Fibroblast of lung (primary cell): ENCODE data around the gene RMND5B. TPM values are rescaled to one million over a fixed set of nuclear protein-coding genes. Genes with fewer than 3 reads are reported as not detected.
"Not testable (repeated sequence)": the region's sequence is repeated elsewhere in the genome, so short reads cannot be mapped to it uniquely, and the experiment has no call there.

Experiments
- DNase-seq, 2 donors: peaks; one replicate each; pipeline versions ENCODE4 v3.0.0 to v3.0.0-alpha.2; 2010; ENCODE audit warnings: low read depth in 2 of 2
- H2AFZ ChIP-seq: 2 replicates; pipeline ENCODE4 v1.5.1; 2012; ENCODE audit warnings: low read length, control low read depth, inconsistent platforms
- H3K27ac ChIP-seq: 2 replicates; pipeline ENCODE4 v1.5.1; 2011; ENCODE audit warnings: low read length, control low read depth; ENCODE audit not compliant: insufficient read depth
- H3K27me3 ChIP-seq: 2 replicates; pipeline ENCODE4 v1.5.1; 2011; ENCODE audit warnings: mild to moderate bottlenecking, low read length; ENCODE audit not compliant: control insufficient read depth, insufficient read depth
- H3K36me3 ChIP-seq: 2 replicates; pipeline ENCODE4 v1.5.1; 2011; ENCODE audit warnings: low read length; ENCODE audit not compliant: control insufficient read depth, insufficient read depth
- H3K4me1 ChIP-seq: 2 replicates; pipeline ENCODE4 v1.5.1; 2011; ENCODE audit warnings: low read length; ENCODE audit not compliant: control insufficient read depth, insufficient read depth; ENCODE audit errors: extremely low read depth
- H3K4me2 ChIP-seq: 2 replicates; pipeline ENCODE4 v1.5.1; 2011; ENCODE audit warnings: low read length, control low read depth; ENCODE audit not compliant: insufficient read depth; ENCODE audit errors: extremely low read depth
- H3K4me3 ChIP-seq, 4 experiments: fragments of 200-600 bp in 1 of 4; sonication (generic) in 1 of 4; replicated peaks in 1 of 4; 2 replicates each; pipeline ENCODE4 v1.5.1; 2011 to 2016; ENCODE audit warnings: low read length in 4 of 4, low read depth in 3 of 4, mild to moderate bottlenecking in 3 of 4, control low read depth in 2 of 4, inconsistent platforms in 1 of 4, mixed read lengths in 1 of 4; ENCODE audit not compliant: insufficient read depth in 1 of 4; ENCODE audit errors: control extremely low read depth in 1 of 4
- H3K79me2 ChIP-seq: 2 replicates; pipeline ENCODE4 v1.5.1; 2012; ENCODE audit warnings: mild to moderate bottlenecking, low read length, inconsistent platforms; ENCODE audit not compliant: control insufficient read depth, insufficient read depth
- H3K9ac ChIP-seq: 2 replicates; pipeline ENCODE4 v1.5.1; 2011; ENCODE audit warnings: mild to moderate bottlenecking, low read length, control low read depth; ENCODE audit not compliant: insufficient read depth
- H3K9me3 ChIP-seq: 2 replicates; pipeline ENCODE4 v1.5.1; 2012; ENCODE audit warnings: low read depth, low read length; ENCODE audit not compliant: control insufficient read depth, insufficient read depth
- H4K20me1 ChIP-seq: 2 replicates; pipeline ENCODE4 v1.5.1; 2011; ENCODE audit warnings: low read length; ENCODE audit not compliant: control insufficient read depth, insufficient read depth; ENCODE audit errors: extremely low read depth
- EZH2 ChIP-seq: IDR thresholded peaks from 2 replicates; pipeline ENCODE4 v1.5.1; 2012; ENCODE audit warnings: low read length, control low read depth, mild to moderate bottlenecking; ENCODE audit errors: missing control alignments
- polyA plus RNA-seq, 2 donors: library from polyadenylated mRNA; depleted of rRNA in 1 of 2; stranded (reverse) in 1 of 2; unstranded in 1 of 2; fragments of >200 nt; gene quantifications; 2 replicates each; pipeline ENCODE4 v1.2.1, GENCODE V29; 2011 to 2012; ENCODE audit warnings: missing spikeins in 1 of 2
- total RNA-seq: library from RNA; depleted of rRNA; stranded (reverse); fragments of >200 nt; gene quantifications from 2 replicates; pipeline ENCODE4 v1.2.1, GENCODE V29; 2014
- TF ChIP-seq, protein P1 (sequence below), 2 donors: IDR thresholded peaks in 1 of 2; conservative IDR thresholded peaks in 1 of 2; 1 replicate in 1 of 2; 2 replicates in 1 of 2; pipeline ENCODE4 v1.5.1; 2011 to 2012; ENCODE audit warnings: low read length in 2 of 2, control low read depth in 1 of 2, inconsistent platforms in 1 of 2, low read depth in 1 of 2, mild to moderate bottlenecking in 1 of 2

The RMND5B gene
- total and polyA plus RNA-seq, 2 donors (not counting 1 experiment from before 2014, with no cell fraction given) = 22.3 to 22.5 TPM

DNA sequence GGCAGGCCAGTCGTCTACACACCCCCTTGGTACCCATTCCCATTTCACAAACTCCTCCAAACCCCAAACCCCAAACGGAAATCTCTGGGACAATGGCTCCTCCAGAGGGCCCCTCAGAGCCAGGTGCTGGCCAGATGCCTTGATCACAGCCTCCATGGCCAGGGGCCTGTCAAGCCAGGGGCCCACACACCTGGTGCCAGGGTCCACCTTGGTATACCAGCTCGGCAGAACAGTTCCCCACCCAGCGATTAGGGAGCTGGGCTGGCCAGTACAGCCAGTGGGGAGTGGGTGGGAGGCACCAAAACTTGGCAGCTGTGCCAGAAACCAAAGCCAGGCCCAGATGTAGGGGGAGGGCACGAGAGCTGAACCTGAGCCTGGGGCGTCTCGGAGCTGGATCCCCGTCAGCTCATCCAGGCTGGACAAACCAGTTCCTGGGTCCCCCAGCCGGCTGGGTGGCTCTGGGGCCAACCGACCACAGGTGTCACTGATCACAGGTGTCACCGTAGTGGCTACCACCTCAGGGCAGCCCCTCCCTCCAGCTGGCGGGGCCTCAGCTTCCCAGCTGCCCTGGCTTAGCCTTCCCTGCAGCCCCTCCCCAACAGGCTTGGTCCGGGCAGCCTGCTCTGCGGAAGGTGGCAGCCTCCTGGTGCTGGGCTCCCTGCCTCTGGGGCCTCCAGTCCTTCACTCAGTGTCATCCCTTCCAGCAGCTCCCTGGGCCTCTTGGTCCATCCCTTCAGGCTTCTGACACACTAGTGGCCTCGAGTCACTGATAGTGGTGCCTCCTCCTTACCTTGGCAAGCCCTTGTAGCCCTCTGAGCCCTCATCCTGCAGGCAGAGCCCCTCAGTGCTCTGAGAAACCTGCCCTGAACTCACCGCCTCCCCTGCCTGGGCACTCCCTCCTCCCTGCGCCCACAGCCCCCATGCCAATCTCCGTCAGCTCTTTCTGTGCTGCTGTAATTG, 6.6 kb upstream of the RMND5B start:
- no peak overlapping the region for H3K4me3 ChIP-seq
- TF ChIP-seq EZH2 = no peak
- TF ChIP-seq, protein P1, sequence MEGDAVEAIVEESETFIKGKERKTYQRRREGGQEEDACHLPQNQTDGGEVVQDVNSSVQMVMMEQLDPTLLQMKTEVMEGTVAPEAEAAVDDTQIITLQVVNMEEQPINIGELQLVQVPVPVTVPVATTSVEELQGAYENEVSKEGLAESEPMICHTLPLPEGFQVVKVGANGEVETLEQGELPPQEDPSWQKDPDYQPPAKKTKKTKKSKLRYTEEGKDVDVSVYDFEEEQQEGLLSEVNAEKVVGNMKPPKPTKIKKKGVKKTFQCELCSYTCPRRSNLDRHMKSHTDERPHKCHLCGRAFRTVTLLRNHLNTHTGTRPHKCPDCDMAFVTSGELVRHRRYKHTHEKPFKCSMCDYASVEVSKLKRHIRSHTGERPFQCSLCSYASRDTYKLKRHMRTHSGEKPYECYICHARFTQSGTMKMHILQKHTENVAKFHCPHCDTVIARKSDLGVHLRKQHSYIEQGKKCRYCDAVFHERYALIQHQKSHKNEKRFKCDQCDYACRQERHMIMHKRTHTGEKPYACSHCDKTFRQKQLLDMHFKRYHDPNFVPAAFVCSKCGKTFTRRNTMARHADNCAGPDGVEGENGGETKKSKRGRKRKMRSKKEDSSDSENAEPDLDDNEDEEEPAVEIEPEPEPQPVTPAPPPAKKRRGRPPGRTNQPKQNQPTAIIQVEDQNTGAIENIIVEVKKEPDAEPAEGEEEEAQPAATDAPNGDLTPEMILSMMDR (conservative IDR thresholded peaks at IDR 0.05 in 1 of 2, IDR thresholded peaks at IDR 0.05 in 1 of 2; ENCODE audit: low read depth in 1 of 2, low read length in 2 of 2) = no peak
- H3K36me3 ChIP-seq = no peaks in the 10 kb centered on the region
- no peaks in the 10 kb centered on the region for H3K4me1 ChIP-seq
- no peak overlapping the region for H3K27ac ChIP-seq
- H3K4me2 ChIP-seq = no peak overlapping the region
- no peaks in the 10 kb centered on the region for H4K20me1 ChIP-seq
- peaks cover 9% of the 10 kb centered on the region for H3K27me3 ChIP-seq
- H3K9me3 ChIP-seq = no peaks in the 10 kb centered on the region
- no peak overlapping the region for H2AFZ ChIP-seq
- DNase-seq = no peak
- no peak overlapping the region for H3K9ac ChIP-seq
- H3K79me2 ChIP-seq = no peaks in the 10 kb centered on the region

DNA sequence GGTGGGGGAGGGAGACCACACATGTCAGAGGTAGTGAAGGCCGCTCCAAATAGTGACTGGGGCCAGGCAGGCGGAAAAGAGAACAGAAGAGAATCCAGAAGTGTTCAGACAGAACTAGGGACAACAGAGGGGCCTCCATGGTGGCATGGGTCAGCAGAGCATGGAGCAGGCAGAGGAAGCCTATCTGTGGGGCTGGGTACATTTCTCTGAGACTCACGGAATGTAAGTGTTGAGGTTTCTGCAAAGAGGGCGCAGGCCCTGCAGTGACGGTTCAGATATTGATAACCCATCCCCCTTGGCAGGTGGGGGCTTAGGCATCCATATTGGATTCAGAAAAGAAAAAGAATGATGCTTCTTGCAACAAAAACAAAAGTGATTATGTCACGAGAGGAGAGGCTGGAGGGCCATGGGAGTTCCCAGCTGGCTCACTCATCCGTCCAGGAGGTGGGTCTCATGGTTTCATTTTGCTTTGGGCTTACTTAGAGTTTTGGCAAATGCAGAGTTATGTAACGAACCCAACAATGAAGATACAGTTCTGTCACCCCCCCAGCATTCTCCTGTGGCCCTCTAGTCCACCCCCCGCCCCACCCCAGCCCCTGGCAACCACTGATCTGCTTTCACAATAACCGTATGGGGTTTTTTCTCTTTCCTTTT, 5.4 kb upstream of the RMND5B start:
- no peaks in the 10 kb centered on the region for H3K9me3 ChIP-seq
- H3K4me1 ChIP-seq = no peaks in the 10 kb centered on the region
- no peaks in the 10 kb centered on the region for H3K79me2 ChIP-seq
- DNase-seq = no peak
- H3K9ac ChIP-seq = no peak overlapping the region
- H2AFZ ChIP-seq = no peak overlapping the region
- no peak overlapping the region for H3K4me3 ChIP-seq
- H3K36me3 ChIP-seq = no peaks in the 10 kb centered on the region
- no peaks in the 10 kb centered on the region for H4K20me1 ChIP-seq
- no peak for TF ChIP-seq EZH2
- TF ChIP-seq, protein P1 (conservative IDR thresholded peaks at IDR 0.05 in 1 of 2, IDR thresholded peaks at IDR 0.05 in 1 of 2; ENCODE audit: low read depth in 1 of 2, low read length in 2 of 2) = no peak
- peaks cover 9% of the 10 kb centered on the region for H3K27me3 ChIP-seq
- H3K4me2 ChIP-seq = no peak overlapping the region
- H3K27ac ChIP-seq = no peak overlapping the region

- Histone ChIP-seq H3K27me3 (peaks cover 6% of the 10 kb centered on the region), H3K9ac (no peak overlapping the region), H3K36me3 (no peaks in the 10 kb centered on the region), H3K79me2 (peaks cover 2% of the 10 kb centered on the region), H2AFZ (no peak overlapping the region), H3K4me3 (no peak overlapping the region), H3K9me3 (no peaks in the 10 kb centered on the region), H3K27ac (no peak overlapping the region), H4K20me1 (no peaks in the 10 kb centered on the region), H3K4me2 (no peak overlapping the region), H3K4me1 (peaks cover 2% of the 10 kb centered on the region)
- DNase-seq = no peak
- TF ChIP-seq, protein P1 (conservative IDR thresholded peaks at IDR 0.05 in 1 of 2, IDR thresholded peaks at IDR 0.05 in 1 of 2; ENCODE audit: low read depth in 1 of 2, low read length in 2 of 2) = no peak
- TF ChIP-seq EZH2 = no peak
Measured at GRCh38 chr5:178126556-178126955, 4.3 kb upstream of the RMND5B start.

DNA sequence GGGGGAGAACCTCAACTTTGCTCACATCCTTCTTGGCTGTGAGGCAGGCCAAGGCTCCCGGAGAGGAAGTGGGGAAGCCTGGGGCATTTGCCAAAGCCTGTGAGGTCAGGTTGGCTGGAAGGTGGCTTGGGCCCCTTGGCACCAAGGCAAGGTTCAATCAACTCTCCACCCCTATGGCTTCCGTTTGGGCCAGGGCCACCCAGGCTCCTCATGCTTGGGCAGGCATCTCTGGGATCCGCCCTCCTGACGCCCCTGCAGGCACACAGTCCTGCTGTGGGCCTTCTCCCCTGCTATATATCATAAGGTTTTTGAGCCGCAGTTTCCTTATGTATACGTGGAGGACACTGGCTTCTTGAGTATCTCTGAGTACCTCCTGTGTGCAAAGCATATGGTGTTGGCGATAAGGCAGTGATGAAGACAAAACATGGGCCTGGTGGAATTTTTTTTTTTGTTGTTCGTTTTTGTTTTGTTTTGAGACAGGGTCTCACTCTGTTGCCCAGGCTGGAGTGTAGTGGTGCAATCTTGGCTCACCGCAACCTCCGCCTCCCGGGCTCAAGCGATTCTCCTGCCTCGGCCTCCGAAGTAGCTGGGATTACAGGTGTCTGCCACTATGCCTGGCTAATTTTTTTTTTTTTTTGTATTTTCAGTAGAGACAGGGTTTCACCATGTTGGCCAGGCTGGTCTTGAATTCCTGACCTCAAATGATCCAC, 3.4 kb upstream of the RMND5B start:
- H2AFZ ChIP-seq, DNase-seq, H3K9ac ChIP-seq: not testable (repeated sequence)

More for the DNA sequence above, 3.4 kb upstream of the RMND5B start:
- not testable (repeated sequence) for H3K9me3 ChIP-seq, H3K36me3 ChIP-seq, H4K20me1 ChIP-seq, H3K27ac ChIP-seq, H3K79me2 ChIP-seq, H3K4me3 ChIP-seq, H3K4me1 ChIP-seq, H3K4me2 ChIP-seq, H3K27me3 ChIP-seq
